PC-9 (cell line): ENCODE data around the gene PHYHD1.

Source experiments
- CTCF ChIP-seq: fragments of 200-600 bp; sonication (generic); conservative IDR thresholded peaks from 2 replicates; pipeline ENCODE4 v1.6.1; 2017; ENCODE audit warnings: mixed run types, antibody characterized with exemption, mild to moderate bottlenecking, moderate library complexity
- EZH2 ChIP-seq: fragments of 200-600 bp; sonication (generic); IDR thresholded peaks from 2 replicates; pipeline ENCODE4 v1.8.0; 2017; ENCODE audit warnings: antibody characterized with exemption, low read depth

GRCh38 chr9:128906741-128907140, 14.0 kb upstream of the PHYHD1 start:
- no peak for TF ChIP-seq CTCF
- TF ChIP-seq EZH2 = no peak
